NOMO-1 treated with dmso at 0.1 percent for 144 hours (cell line): ENCODE measurements around the gene ATCAY.
"Not testable (repeated sequence)": the region's sequence is repeated elsewhere in the genome, so short reads cannot be mapped to it uniquely, and the experiment has no call there.

Experiments used
- DNase-seq: peaks from one replicate; lab custom pipeline; 2025; ENCODE audit not compliant: unreplicated experiment; lab: John Stamatoyannopoulos, UW

The ATCAY gene

DNA sequence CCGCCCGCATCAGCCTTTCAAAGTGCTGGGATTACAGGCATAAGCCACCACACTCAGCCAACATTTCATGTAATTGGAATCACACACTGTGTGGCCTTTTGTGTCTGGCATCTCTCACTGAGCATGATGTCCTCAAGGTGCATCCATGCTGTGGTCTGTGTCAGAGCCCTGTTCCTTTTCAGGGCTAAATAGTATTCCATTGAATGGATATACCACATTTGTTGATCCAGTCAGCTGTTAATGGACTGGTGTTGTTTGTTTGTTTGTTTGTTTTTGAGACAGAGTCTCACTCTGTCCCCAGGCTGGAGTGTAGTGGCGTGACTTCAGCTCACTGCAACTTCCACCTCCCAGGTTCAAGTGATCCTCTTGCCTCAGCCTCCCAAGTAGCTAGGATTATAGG lies 17.9 kb downstream of the ATCAY start:
- no peak for DNase-seq

- no peak for DNase-seq
These were observed 19.2 kb downstream of the ATCAY start for GRCh38 chr19:3899531-3900294.

DNA sequence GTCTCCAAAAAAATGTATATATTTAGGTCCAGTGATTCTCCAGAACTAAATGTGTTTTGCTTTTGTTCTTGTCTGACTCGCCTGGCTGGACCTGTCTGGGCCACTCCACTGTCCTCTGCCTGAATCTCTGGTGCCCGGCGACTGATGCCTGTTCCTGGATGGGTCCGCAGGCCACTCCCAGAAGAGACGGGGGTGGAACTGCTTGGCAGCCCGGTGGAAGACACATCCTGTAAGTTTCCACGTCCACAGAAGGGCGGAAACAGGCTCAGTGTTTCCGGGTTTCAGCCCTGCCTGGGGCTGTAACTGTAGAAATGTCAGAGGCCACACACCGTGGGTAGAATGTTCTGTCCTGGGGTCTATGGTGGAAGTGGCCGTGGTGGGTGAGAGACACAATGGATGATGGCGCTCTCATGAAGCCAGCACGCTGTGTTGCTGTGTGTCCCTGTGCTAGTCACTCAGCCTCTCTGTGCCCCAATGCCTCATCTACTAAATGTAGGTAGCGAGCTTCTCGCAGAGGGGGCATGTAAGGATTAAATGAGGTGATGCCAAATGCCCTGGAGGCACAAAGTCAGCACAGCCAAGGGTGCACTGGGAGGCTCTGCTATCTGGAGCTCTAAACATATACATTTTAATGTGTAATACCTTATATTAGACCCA lies 22.0 kb downstream of the ATCAY start:
- DNase-seq: no peak

DNA sequence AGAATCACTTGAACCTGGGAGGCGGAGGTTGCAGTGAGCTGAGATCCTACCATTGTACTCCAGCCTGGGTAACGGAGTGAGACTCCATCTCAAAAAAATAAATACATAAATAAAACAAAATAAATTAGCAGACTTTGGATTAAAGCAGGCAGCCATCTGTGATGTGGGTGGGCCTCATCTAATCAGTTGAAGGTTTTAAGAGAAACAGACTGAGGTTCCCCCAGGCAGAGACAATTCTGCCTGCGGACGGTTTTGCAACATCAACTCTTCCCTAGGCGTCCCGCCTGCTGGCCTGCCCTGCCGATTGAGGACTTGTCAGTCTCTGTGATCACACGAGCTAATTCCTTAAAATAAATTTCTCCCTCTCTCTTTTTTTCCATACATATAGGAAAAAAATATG lies 23.7 kb downstream of the ATCAY start:
- no peak for DNase-seq

DNA sequence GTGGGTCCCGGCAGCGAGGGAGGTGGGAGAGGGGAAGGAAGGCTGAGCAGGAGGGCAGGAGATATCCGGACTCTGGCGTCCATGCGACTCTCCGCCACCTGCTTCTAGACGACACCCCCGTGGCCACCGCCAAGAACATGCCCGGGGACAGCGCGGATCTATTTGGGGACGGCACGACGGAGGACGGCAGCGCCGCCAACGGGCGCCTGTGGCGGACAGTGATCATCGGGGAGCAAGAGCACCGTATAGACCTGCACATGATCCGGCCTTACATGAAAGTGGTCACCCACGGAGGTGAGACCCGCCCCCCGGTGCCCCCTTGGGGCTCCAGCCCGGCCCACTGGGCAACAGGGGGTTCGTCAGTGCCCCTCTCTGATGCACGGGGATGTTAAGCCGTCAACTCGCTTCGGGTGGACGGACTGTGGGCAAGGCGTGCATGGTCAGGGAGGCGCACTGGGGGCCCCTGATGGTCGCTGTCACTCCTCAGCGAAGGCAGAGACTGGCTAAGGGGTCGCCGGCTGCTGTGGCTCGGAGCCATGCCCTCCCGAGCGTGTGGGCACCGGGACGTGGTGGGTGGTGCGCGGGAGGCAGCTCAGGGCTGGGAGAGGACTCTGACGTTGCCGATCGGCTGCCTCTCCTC lies 27.3 kb downstream of the ATCAY start:
- no peak for DNase-seq

DNA sequence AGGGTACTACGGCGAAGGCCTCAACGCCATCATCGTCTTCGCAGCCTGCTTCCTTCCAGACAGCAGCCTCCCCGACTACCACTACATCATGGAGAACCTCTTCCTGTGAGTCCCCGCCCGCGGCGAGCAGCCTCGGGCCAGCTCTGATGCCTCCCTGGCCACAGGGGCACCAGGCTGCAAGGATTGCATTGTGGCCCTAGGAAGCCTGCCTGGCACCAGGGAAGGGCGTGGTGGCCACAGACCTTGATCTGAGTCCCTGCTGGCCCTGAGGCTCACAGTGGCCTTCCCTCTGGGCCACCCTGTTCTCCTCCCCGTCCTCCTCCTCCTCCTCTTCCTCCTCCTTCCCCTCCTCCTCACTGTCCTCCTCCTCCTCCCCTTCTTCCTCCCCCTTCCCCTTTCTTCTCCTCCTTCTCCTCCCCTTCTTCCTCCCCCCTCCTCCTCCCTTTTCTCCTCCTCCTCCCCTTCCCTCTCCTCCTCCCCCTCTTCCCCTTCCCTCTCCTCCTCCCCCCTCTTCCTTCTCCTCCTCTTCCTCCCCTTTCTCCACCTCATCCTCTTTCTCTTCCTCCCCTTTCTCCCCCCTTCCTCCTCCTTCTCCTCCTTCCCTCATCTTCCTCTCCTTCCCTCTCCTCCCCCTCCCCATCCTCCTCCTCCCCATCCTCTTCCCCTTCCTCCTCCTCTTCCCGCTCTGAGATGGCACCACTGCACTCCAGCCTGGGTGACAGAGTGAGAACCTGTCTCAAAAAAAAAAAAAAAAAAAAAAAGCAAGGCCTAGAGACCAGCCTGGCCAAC lies 28.0 kb downstream of the ATCAY start:
- no peak for DNase-seq

- no peak for DNase-seq
These were observed 29.6 kb downstream of the ATCAY start for GRCh38 chr19:3910105-3910504.

DNA sequence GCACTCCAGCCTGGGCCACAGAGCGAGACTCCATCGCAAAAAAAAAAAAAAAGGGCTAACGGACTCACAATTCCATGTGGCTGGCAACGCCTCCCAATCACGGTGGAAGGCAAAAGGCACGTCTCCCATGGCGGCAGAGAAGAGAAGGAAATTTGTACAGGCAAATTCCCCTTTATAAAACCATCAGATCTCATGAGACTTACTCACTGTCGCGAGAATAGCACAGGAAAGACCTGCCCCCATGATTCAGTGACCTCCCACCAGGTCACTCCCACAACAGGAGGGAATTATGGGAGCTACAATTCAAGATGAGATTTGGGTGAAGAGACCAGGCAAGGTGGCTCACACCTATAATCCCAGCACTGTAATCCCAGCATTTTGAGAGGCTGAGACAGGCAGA lies 33.7 kb downstream of the ATCAY start:
- no peak for DNase-seq

- DNase-seq: no peak
These were observed 35.5 kb downstream of the ATCAY start for GRCh38 chr19:3916033-3916432.

GRCh38 chr19:3919793-3920192 lies 39.3 kb downstream of the ATCAY start:
- no peak for DNase-seq

DNA sequence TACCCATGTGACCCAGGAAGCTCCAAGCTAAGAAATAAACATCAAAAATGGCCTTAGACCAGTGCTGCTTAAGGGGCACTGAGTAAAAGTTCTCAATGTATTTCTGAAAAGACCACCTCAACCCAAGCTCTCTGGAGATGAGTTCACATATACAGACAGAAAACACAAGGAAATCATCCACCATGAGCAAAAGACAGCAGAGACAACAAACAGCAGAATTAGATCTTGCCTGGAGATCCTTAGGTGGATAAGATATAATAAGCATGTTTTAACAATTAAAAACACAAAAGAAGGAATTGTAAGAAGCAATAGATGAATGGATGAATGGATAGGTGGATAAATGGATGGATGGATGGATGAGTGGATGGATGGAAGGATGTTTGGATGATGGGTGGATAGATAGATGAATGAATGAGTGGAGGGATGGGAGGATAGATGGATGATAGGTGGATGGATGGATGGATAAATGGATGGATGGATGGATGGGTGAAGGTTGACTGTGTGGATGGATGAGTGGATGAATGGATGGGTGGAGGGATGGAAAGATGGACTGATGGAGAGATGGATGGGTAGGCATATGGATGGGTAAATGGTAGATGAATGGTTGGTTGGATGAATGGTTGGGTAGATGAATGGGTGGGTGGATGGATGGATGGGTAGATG lies 42.7 kb downstream of the ATCAY start:
- no peak for DNase-seq

GRCh38 chr19:3923912-3924311 lies 43.4 kb downstream of the ATCAY start:
- DNase-seq: no peak

DNA sequence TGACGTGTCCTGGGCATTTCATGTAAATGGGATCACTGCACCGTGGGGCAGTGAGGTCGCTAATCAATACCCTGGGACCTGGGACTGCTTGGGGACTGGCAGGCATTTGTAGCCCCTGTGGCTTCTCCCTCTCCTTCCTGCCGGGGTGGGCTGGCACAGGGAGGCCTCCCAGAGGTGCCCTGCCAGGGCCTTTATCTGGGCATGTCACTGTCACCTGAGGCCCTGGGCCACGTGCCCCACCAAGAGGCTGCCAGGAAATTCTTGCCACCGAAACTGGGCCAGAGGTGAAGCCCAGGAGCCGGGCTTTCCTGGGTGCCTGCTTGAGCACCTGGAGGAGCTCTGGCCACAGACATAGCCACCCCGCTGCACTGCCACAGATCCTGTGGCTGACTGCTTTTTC lies 50.6 kb downstream of the ATCAY start:
- DNase-seq: no peak

GRCh38 chr19:3932931-3933810 lies 52.7 kb downstream of the ATCAY start, which contains the start of gene NMRK2:
Gene NMRK2 (plus strand): TSS chr19:3933069. CDS start chr19:3933672, 603 bp downstream.
- no peak for DNase-seq

- DNase-seq: no peak
These were observed 56.3 kb downstream of the ATCAY start for GRCh38 chr19:3936506-3937442.

DNA sequence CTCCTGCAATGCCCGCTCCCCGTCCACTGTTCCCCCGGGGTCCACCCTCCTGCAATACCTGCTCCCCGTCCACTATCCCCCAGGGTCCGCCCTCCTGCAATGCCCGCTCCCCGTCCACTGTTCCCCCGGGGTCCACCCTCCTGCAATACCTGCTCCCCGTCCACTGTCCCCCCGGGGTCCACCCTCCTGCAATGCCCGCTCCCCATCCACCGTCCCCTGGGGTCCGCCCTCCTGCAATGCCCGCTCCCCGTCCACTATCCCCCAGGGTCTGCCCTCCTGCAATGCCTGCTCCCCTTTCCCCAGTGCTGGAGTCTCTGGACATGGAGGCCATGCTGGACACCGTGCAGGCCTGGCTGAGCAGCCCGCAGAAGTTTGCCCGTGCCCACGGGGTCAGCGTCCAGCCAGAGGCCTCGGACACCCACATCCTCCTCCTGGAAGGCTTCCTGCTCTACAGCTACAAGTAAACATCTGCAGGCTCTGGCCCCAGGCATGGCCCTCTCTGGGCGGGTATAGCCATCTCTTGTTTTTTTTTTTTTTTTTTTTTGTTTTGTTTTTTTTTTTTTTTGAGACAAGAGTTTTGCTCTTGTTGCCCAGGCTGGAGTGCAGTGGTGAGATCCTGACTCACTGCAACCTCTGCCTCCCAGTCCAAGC lies 57.9 kb downstream of the ATCAY start:
- DNase-seq: not testable (repeated sequence)

DNA sequence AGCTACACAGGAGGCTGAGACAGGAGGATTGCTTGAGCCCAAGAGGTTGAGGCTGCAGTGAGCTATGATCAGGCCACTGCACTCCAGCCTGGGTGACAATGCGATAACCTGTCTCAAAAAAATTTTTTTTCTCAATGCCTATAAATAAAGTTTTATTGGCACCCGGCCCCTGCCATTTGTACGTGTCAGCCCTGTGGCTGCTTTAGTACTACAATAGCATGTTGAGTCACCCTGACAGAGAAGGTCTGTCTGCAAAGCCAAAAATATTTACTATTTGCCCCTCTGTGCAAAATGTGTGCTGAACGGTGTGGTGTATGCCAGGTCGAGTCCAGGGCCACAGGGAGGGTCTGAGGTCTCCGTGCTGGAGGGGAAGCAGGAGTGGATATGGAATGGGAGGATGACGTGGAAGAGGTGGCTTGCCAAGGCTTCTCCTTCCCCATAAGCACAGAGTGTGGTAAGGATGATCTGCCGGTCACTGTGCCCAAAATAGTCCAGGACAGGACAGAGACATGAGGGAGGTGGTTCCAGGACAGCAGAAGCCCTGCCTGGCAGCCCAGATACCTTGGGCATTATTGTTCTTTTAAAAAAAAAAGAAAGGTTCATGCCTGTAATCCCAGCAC lies 62.4 kb downstream of the ATCAY start:
- DNase-seq: no peak
